B cell (primary cell): ENCODE measurements around the gene ANAPC2. TPM values are rescaled to one million over a fixed set of nuclear protein-coding genes. Genes with fewer than 3 reads are reported as not detected.

Experiments
- ATAC-seq: fragments of 200-7000 bp; cut with Tn5 transposase; one replicate; pipeline ENCODE4 v1.10.0; 2021; ENCODE audit warnings: low read depth, mild to moderate bottlenecking, moderate number of reproducible peaks, moderate library complexity
- CTCF ChIA-PET: fragments of 350-600 bp; sonication (Branson Sonifier 250); formaldehyde crosslinking; loops from one replicate; lab custom pipeline; 2021; ENCODE audit warnings: antibody characterized with exemption, inconsistent platforms; lab: Charles Lee
- POLR2A ChIA-PET: fragments of 350-600 bp; sonication (Branson Sonifier 250); formaldehyde crosslinking; loops from one replicate; lab custom pipeline; 2021; ENCODE audit warnings: antibody characterized with exemption; lab: Charles Lee
- DNase-seq: peaks from one replicate; pipeline ENCODE4 v3.0.0; 2013
- H2AFZ ChIP-seq: 2 replicates; pipeline ENCODE4 v1.6.1; 2012; ENCODE audit warnings: mild to moderate bottlenecking, low read depth, low read length; ENCODE audit not compliant: insufficient read depth, poor library complexity, severe bottlenecking
- H3K27ac ChIP-seq, 2 donors: 1 replicate in 1 of 2; 2 replicates in 1 of 2; pipeline ENCODE4 v1.5.1; 2012 to 2013; ENCODE audit warnings: low read length in 2 of 2, mild to moderate bottlenecking in 2 of 2, moderate library complexity in 1 of 2
- H3K27me3 ChIP-seq, 4 experiments: fragments of 200-600 bp in 1 of 4; sonication (generic) in 1 of 4; replicated peaks in 1 of 4; 1 replicate in 2 of 4; 2 replicates in 2 of 4; pipeline versions ENCODE4 v1.6.1 to v1.7.0; 2013 to 2016; ENCODE audit warnings: low read length in 3 of 4, mild to moderate bottlenecking in 2 of 4, mixed read lengths in 1 of 4, moderate library complexity in 1 of 4; ENCODE audit not compliant: insufficient read depth in 4 of 4, control insufficient read depth in 3 of 4; ENCODE audit errors: control extremely low read depth in 1 of 4
- H3K36me3 ChIP-seq, 2 experiments: replicated peaks in 1 of 2; 1 replicate in 1 of 2; 2 replicates in 1 of 2; pipeline versions ENCODE4 v1.6.1 to v1.7.1; 2013; ENCODE audit warnings: low read length in 1 of 2; ENCODE audit not compliant: insufficient read depth in 2 of 2, control insufficient read depth in 1 of 2; ENCODE audit errors: control extremely low read depth in 1 of 2, extremely low read depth in 1 of 2
- H3K4me1 ChIP-seq, 2 donors: fragments of 200-600 bp in 1 of 2; sonication (generic) in 1 of 2; 1 replicate in 1 of 2; 2 replicates in 1 of 2; pipeline versions ENCODE4 v1.5.1 to v1.6.1; 2013 to 2017; ENCODE audit warnings: low read length in 2 of 2; ENCODE audit not compliant: control insufficient read depth in 2 of 2, insufficient read depth in 2 of 2
- H3K4me2 ChIP-seq: replicated peaks from 2 replicates; pipeline ENCODE3; 2012; ENCODE audit warnings: mild to moderate bottlenecking, low read depth, low read length; ENCODE audit not compliant: poor library complexity, severe bottlenecking
- H3K4me3 ChIP-seq, 5 experiments: fragments of 200-600 bp in 1 of 5; sonication (generic) in 1 of 5; 1 replicate in 3 of 5; 2 replicates in 2 of 5; pipeline versions ENCODE4 v1.5.1 to v1.7.0; 2011 to 2016; ENCODE audit warnings: low read length in 4 of 5, mild to moderate bottlenecking in 4 of 5, low read depth in 2 of 5, control low read depth in 1 of 5, moderate library complexity in 1 of 5; ENCODE audit not compliant: insufficient read depth in 1 of 5; ENCODE audit errors: control extremely low read depth in 1 of 5, extremely low read depth in 1 of 5
- H3K79me2 ChIP-seq: fragments of 200-600 bp; sonication (generic); one replicate; pipeline ENCODE4 v1.6.0; 2016; ENCODE audit warnings: low read length; ENCODE audit not compliant: control insufficient read depth, insufficient read depth
- H3K9ac ChIP-seq: fragments of 200-600 bp; sonication (generic); 2 replicates; pipeline ENCODE4 v1.6.1; 2017; ENCODE audit warnings: mild to moderate bottlenecking, low read length, moderate library complexity
- H3K9me3 ChIP-seq, 3 donors: one replicate each; pipeline versions ENCODE4 v1.6.1 to v1.7.1; 2013; ENCODE audit warnings: low read length in 2 of 3; ENCODE audit not compliant: control insufficient read depth in 2 of 3, insufficient read depth in 1 of 3; ENCODE audit errors: control extremely low read depth in 1 of 3
- H4K20me1 ChIP-seq: 2 replicates; pipeline ENCODE4 v1.6.0; 2012; ENCODE audit warnings: mild to moderate bottlenecking, low read length; ENCODE audit not compliant: insufficient read depth, control insufficient read depth, poor library complexity, severe bottlenecking
- H3K27ac Mint-ChIP-seq: one replicate; pipeline ENCODE4 v1.8.0; 2021; ENCODE audit warnings: mixed read lengths
- H3K27me3 Mint-ChIP-seq: one replicate; pipeline ENCODE4 v1.8.0; 2021; ENCODE audit warnings: mixed read lengths
- H3K4me1 Mint-ChIP-seq: one replicate; pipeline ENCODE4 v1.8.0; 2021; ENCODE audit warnings: mixed read lengths
- H3K4me3 Mint-ChIP-seq: one replicate; pipeline ENCODE4 v1.8.0; 2021; ENCODE audit warnings: mixed read lengths
- H3K9me3 Mint-ChIP-seq: one replicate; pipeline ENCODE4 v1.8.0; 2022; ENCODE audit warnings: mixed read lengths; ENCODE audit not compliant: insufficient read depth
- CTCF ChIP-seq: fragments of 200-600 bp; IDR thresholded peaks from one replicate; pipeline ENCODE4 v1.8.0; 2022; ENCODE audit warnings: antibody characterized with exemption, mild to moderate bottlenecking
- EZH2 ChIP-seq: IDR thresholded peaks from 2 replicates; pipeline ENCODE4 v1.6.1; 2012; ENCODE audit warnings: borderline replicate concordance, low read depth, mild to moderate bottlenecking, moderate library complexity, low read length; ENCODE audit not compliant: insufficient read depth, poor library complexity, severe bottlenecking
- WGBS: methylation state at CpG from one replicate; pipeline ENCODE4 v1.1.5; 2013; ENCODE audit warnings: missing lambda C conversion rate; ENCODE audit not compliant: insufficient coverage; 5-methylcytosine and 5-hydroxymethylcytosine counted together
- intact Hi-C: fragments of 100-400 bp; cut with micrococcal nuclease; formaldehyde crosslinking; loops from one replicate; pipeline ENCODE4 v1.10.0; 2022
- polyA plus RNA-seq: library from polyadenylated mRNA; depleted of rRNA; stranded (reverse); fragments of >200 nt; gene quantifications from 2 replicates; pipeline ENCODE4 v1.2.3, GENCODE V29; 2012
- total RNA-seq, 2 donors: library from RNA; stranded (reverse); fragments of 120-200 nt in 1 of 2; gene quantifications; 1 replicate in 1 of 2; 2 replicates in 1 of 2; pipeline versions ENCODE4 v1.2.3 to v1.2.4, GENCODE V29; 2013 to 2022

The ANAPC2 gene
- total and polyA plus RNA-seq, 2 donors (not counting 1 experiment from before 2014, with no cell fraction given), result 121 to 127 TPM

GRCh38 chr9:137127301-137128157 lies 60.8 kb downstream of the ANAPC2 start:
- Histone ChIP-seq H3K9me3 (peaks cover 0 to 8% (median 0%) of the 10 kb centered on the region in 3 donors), H3K36me3 (no peaks in the 10 kb centered on the region), H3K79me2 (peaks cover 30% of the 10 kb centered on the region), H2AFZ (peak overlapping the region; percentile 41), H3K27ac (peak overlapping the region; percentile 71 to 93), H3K4me1 (peaks cover 45 to 49% of the 10 kb centered on the region in 2 donors), H3K4me3 (peak overlapping the region in 4 of 5 experiments; percentile 43 to 69 (median 50)), H3K4me2 (peak overlapping the region; percentile 94), H4K20me1 (no peaks in the 10 kb centered on the region), H3K27me3 (no peaks in the 10 kb centered on the region), H3K9ac (peak overlapping the region; percentile 84)
- peak overlapping the region; percentile 89 for H3K4me3 Mint-ChIP-seq
- CTCF ChIA-PET, result interaction anchor here (0.9 to 2.3 kb wide), 8 partner anchors 9 to 109 kb away, joined by 3 to 8 read pairs (median 3); partner anchors contain the start of genes CYSRT1 and RNF224
- POLR2A ChIA-PET, result interaction anchor here (0.5 to 0.9 kb wide), 7 partner anchors 19 to 456 kb away, joined by 3 to 19 read pairs (median 4); partner anchors contain the start of genes LCN10, PAXX and TOR4A
- intact Hi-C loops, result loop anchor here (2.0 to 5.0 kb wide), 3 partner anchors 40 to 73 kb away; partner anchors contain the start of genes ANAPC2, MAN1B1, SSNA1 and TPRN
- ATAC-seq (no peak), DNase-seq (peak; percentile 84)
- H3K27ac Mint-ChIP-seq, result peak overlapping the region; percentile 95
- no peaks in the 10 kb centered on the region for H3K27me3 Mint-ChIP-seq
- TF ChIP-seq EZH2, result no peak
- TF ChIP-seq CTCF, result no peak
- H3K9me3 Mint-ChIP-seq, result no peaks in the 10 kb centered on the region
- 14% methylated on average over 15 of the region's 24 CpGs for WGBS
- peaks cover 42% of the 10 kb centered on the region for H3K4me1 Mint-ChIP-seq
